GDM1 (cell line): ENCODE measurements around the gene CTDSPL.

Experiments
- DNase-seq: peaks from one replicate; lab custom pipeline; 2025; lab: John Stamatoyannopoulos, UW

The CTDSPL gene

GRCh38 chr3:37988931-37989525 lies 127.3 kb downstream of the CTDSPL start:
- no peak for DNase-seq

GRCh38 chr3:37989821-37990480 lies 128.3 kb downstream of the CTDSPL start:
- no peak for DNase-seq

- DNase-seq = no peak
Observed at GRCh38 chr3:37990527-37990926, 128.8 kb downstream of the CTDSPL start, which contains the start of gene VILL. Gene VILL (plus strand): TSS chr3:37990786. CDS start chr3:37993673, 2,887 bp downstream.

GRCh38 chr3:37991109-37991508 lies 129.4 kb downstream of the CTDSPL start:
- DNase-seq = no peak

- DNase-seq = no peak
Observed at GRCh38 chr3:37991823-37992222, 130.1 kb downstream of the CTDSPL start.

GRCh38 chr3:37992271-37993066 lies 130.8 kb downstream of the CTDSPL start:
- no peak for DNase-seq

GRCh38 chr3:37993067-37993455 lies 131.4 kb downstream of the CTDSPL start:
- no peak for DNase-seq

GRCh38 chr3:37993460-37993819 lies 131.8 kb downstream of the CTDSPL start:
- no peak for DNase-seq

GRCh38 chr3:37993820-37994638 lies 132.3 kb downstream of the CTDSPL start:
- peak; percentile 78 for DNase-seq

GRCh38 chr3:37994639-37994972 lies 132.9 kb downstream of the CTDSPL start:
- no peak for DNase-seq

GRCh38 chr3:37995652-37996641 lies 134.3 kb downstream of the CTDSPL start:
- DNase-seq = no peak

- DNase-seq = peak; percentile 68
Observed at GRCh38 chr3:37996785-37997301, 135.2 kb downstream of the CTDSPL start.

GRCh38 chr3:37997342-37997741 lies 135.7 kb downstream of the CTDSPL start:
- DNase-seq = no peak

GRCh38 chr3:37997791-37998370 lies 136.2 kb downstream of the CTDSPL start:
- DNase-seq = no peak

GRCh38 chr3:37999836-38000235 lies 138.2 kb downstream of the CTDSPL start:
- no peak for DNase-seq

- no peak for DNase-seq
Observed at GRCh38 chr3:38000242-38000916, 138.7 kb downstream of the CTDSPL start.

- DNase-seq = no peak
Observed at GRCh38 chr3:38000965-38001455, 139.3 kb downstream of the CTDSPL start.

- no peak for DNase-seq
Observed at GRCh38 chr3:38001456-38002081, 139.9 kb downstream of the CTDSPL start.

- no peak for DNase-seq
Observed at GRCh38 chr3:38002291-38002876, 140.7 kb downstream of the CTDSPL start.
